ENCODE measurements around the gene ARHGAP28. TPM values are rescaled to one million over a fixed set of nuclear protein-coding genes. Genes with fewer than 3 reads are reported as not detected.
"Not testable (repeated sequence)": the region's sequence is repeated elsewhere in the genome, so short reads cannot be mapped to it uniquely, and the experiment has no call there.

The ARHGAP28 gene
- total RNA-seq, 4 donors from 2014 or later, result 3.6 to 7.8 (median 6.0) TPM

- no peak for DNase-seq (ENCODE audit: low spot score in 2 of 2)
- Histone ChIP-seq H3K4me3 (no peak overlapping the region), H3K27ac (no peak overlapping the region), H3K27me3 (no peaks in the 10 kb centered on the region), H3K4me1 (no peaks in the 10 kb centered on the region), H3K36me3 (no peaks in the 10 kb centered on the region), H3K9me3 (no peaks in the 10 kb centered on the region)
- TF ChIP-seq, protein P1, sequence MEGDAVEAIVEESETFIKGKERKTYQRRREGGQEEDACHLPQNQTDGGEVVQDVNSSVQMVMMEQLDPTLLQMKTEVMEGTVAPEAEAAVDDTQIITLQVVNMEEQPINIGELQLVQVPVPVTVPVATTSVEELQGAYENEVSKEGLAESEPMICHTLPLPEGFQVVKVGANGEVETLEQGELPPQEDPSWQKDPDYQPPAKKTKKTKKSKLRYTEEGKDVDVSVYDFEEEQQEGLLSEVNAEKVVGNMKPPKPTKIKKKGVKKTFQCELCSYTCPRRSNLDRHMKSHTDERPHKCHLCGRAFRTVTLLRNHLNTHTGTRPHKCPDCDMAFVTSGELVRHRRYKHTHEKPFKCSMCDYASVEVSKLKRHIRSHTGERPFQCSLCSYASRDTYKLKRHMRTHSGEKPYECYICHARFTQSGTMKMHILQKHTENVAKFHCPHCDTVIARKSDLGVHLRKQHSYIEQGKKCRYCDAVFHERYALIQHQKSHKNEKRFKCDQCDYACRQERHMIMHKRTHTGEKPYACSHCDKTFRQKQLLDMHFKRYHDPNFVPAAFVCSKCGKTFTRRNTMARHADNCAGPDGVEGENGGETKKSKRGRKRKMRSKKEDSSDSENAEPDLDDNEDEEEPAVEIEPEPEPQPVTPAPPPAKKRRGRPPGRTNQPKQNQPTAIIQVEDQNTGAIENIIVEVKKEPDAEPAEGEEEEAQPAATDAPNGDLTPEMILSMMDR (IDR thresholded peaks at IDR 0.05), result no peak
- no peak for TF ChIP-seq EP300 (IDR thresholded peaks at IDR 0.05)
- no peak for TF ChIP-seq POLR2A (IDR thresholded peaks at IDR 0.05)
- 74 to 80% methylated on average over 3 of the region's 3 CpGs for WGBS, 2 donors
Measured at GRCh38 chr18:6842081-6842480, 112.6 kb downstream of the ARHGAP28 start.

DNA sequence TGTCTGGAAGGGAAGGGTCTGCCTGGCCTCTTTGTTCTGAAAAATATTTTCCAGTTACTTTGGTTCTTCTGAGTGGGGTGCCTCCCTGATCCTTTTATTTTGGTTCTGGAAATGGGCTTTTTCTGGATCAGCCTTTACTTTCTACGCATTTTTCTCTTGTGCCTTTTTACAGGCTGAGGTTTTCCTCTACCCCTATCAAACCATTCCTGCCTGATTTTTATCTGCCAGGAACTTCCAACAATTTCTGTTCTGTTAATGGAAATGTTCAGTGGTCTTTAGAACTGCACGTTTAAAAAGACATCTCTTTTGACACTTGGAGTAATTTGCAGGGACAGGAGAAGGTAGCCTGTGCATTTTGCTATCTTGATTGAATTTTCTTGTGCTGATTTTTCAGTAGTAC lies 113.8 kb downstream of the ARHGAP28 start:
- TF ChIP-seq, protein P1 (IDR thresholded peaks at IDR 0.05), result no peak
- TF ChIP-seq EP300 (IDR thresholded peaks at IDR 0.05) (no peak), POLR2A (IDR thresholded peaks at IDR 0.05) (no peak)
- 67 to 70% methylated on average over 2 of the region's 2 CpGs for WGBS, 2 donors
- H3K9me3 ChIP-seq, result no peaks in the 10 kb centered on the region
- H3K27me3 ChIP-seq, result no peaks in the 10 kb centered on the region
- no peaks in the 10 kb centered on the region for H3K36me3 ChIP-seq
- no peaks in the 10 kb centered on the region for H3K4me1 ChIP-seq
- no peak for DNase-seq (ENCODE audit: low spot score in 2 of 2)
- no peak overlapping the region for H3K4me3 ChIP-seq
- no peak overlapping the region for H3K27ac ChIP-seq

DNA sequence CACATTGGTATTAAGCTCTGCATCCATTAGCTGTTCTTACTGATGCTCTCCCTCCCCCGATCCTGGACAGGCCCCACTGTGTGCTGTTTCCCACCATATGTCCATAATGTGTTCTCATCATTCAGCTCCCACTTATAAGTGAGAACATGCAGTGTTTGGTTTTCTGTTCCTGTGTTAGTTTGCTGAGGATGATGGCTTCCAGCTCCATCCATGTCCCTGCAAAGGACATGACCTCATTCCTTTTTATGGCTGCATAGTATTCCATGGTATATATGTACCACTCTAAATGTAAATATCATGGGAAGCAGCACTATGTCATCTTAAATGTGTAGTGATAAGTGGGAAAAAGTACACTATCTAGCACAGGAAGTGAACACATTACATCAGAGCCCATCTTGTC lies 116.0 kb downstream of the ARHGAP28 start:
- not testable (repeated sequence) for H3K4me1 ChIP-seq; H3K9me3 ChIP-seq; H3K36me3 ChIP-seq; DNase-seq (ENCODE audit: low spot score in 2 of 2); H3K27ac ChIP-seq; H3K4me3 ChIP-seq; H3K27me3 ChIP-seq
- WGBS, 2 donors, result 96 to 100% methylated on average over 1 of the region's 1 CpG

GRCh38 chr18:6850396-6850795 lies 120.9 kb downstream of the ARHGAP28 start:
- H3K4me1 ChIP-seq, result no peaks in the 10 kb centered on the region
- TF ChIP-seq, protein P1 (IDR thresholded peaks at IDR 0.05), result no peak
- TF ChIP-seq EP300 (IDR thresholded peaks at IDR 0.05) (no peak), POLR2A (IDR thresholded peaks at IDR 0.05) (no peak)
- no peak overlapping the region for H3K27ac ChIP-seq
- DNase-seq (ENCODE audit: low spot score in 2 of 2), result no peak
- peaks cover 0 to 38% (median 0%) of the 10 kb centered on the region in 3 donors for H3K36me3 ChIP-seq
- no peak overlapping the region for H3K4me3 ChIP-seq
- WGBS, 2 donors, result 72 to 75% methylated on average over 1 of the region's 1 CpG
- H3K27me3 ChIP-seq, result no peaks in the 10 kb centered on the region
- H3K9me3 ChIP-seq, result peaks cover 0 to 12% (median 5%) of the 10 kb centered on the region in 4 donors

GRCh38 chr18:6851480-6851879 lies 122.0 kb downstream of the ARHGAP28 start:
- Histone ChIP-seq H3K27me3 (no peaks in the 10 kb centered on the region), H3K4me1 (no peaks in the 10 kb centered on the region), H3K27ac (no peak overlapping the region), H3K4me3 (no peak overlapping the region), H3K36me3 (peaks cover 0 to 41% (median 0%) of the 10 kb centered on the region in 3 donors), H3K9me3 (peaks cover 0 to 12% (median 5%) of the 10 kb centered on the region in 4 donors)
- TF ChIP-seq POLR2A (IDR thresholded peaks at IDR 0.05), result no peak
- TF ChIP-seq, protein P1 (IDR thresholded peaks at IDR 0.05), result no peak
- no peak for TF ChIP-seq EP300 (IDR thresholded peaks at IDR 0.05)
- no peak for DNase-seq (ENCODE audit: low spot score in 2 of 2)
- WGBS, 2 donors, result 97% methylated on average over 2 of the region's 2 CpGs

DNA sequence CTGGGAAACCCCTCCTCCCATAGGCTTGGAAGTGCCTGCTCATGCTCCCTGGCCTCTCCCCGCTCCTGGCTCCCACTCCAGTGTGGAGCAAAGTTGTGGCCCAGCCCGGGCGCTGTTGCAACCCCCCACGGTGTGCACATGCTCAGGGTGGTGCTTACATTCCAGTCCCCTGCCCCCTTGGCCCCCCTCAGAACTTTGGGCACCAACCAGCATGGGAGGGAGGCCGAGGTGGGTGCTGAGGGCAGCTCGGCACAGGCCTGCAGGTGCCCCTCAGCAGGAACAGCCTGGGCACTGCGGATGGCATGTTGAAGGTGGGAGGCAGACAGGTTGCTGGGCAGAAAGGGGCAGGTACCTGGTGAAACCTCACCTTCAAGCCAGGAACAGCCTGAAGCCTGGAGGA lies 125.3 kb downstream of the ARHGAP28 start:
- TF ChIP-seq EP300 (IDR thresholded peaks at IDR 0.05) (no peak), POLR2A (IDR thresholded peaks at IDR 0.05) (no peak)
- TF ChIP-seq, protein P1 (IDR thresholded peaks at IDR 0.05), result no peak
- no peak overlapping the region for H3K27ac ChIP-seq
- DNase-seq (ENCODE audit: low spot score in 2 of 2), result no peak
- no peak overlapping the region for H3K4me3 ChIP-seq
- no peaks in the 10 kb centered on the region for H3K27me3 ChIP-seq
- no peaks in the 10 kb centered on the region for H3K4me1 ChIP-seq
- 97% methylated on average over 5 to 6 of the region's 7 CpGs for WGBS, 2 donors
- H3K9me3 ChIP-seq, result peaks cover 0 to 12% (median 5%) of the 10 kb centered on the region in 4 donors
- H3K36me3 ChIP-seq, result peaks cover 0 to 41% (median 0%) of the 10 kb centered on the region in 3 donors
